MCF 10A (cell line): ENCODE results near the gene DMC1. TPM values are rescaled to one million over a fixed set of nuclear protein-coding genes. Genes with fewer than 3 reads are reported as not detected.
"Not testable (repeated sequence)": the region's sequence is repeated elsewhere in the genome, so short reads cannot be mapped to it uniquely, and the experiment has no call there.

ENCODE experiments used
- BruUV-seq: library from RNA; stranded (reverse); fragments of 400-500 nt; replicated peaks from 2 replicates; lab custom pipeline; 2021; lab: Mats Ljungman, UMichigan
- CTCF ChIA-PET: fragments of 300-600 bp; sonication (Branson Sonifier 250); formaldehyde crosslinking; extraction: SDS; loops from one replicate; lab custom pipeline; 2021; ENCODE audit warnings: antibody characterized with exemption, inconsistent platforms; lab: Yijun Ruan, JAX
- POLR2A ChIA-PET: fragments of 300-600, 350-650 bp; sonication (Branson Sonifier 250); formaldehyde crosslinking; extraction: SDS; loops from one replicate; lab custom pipeline; 2020; ENCODE audit warnings: antibody characterized with exemption, inconsistent platforms; lab: Yijun Ruan, JAX
- DNase-seq: peaks from one replicate; pipeline ENCODE4 v3.0.0-alpha.2; 2018; ENCODE audit not compliant: unreplicated experiment
- H3K27ac Mint-ChIP-seq: one replicate; pipeline ENCODE4 v1.8.0; 2022; ENCODE audit warnings: mild to moderate bottlenecking, low read depth, mixed read lengths; ENCODE audit not compliant: unreplicated experiment
- H3K27me3 Mint-ChIP-seq: one replicate; pipeline ENCODE4 v1.8.0; 2022; ENCODE audit warnings: mixed read lengths; ENCODE audit not compliant: insufficient read depth, unreplicated experiment
- H3K36me3 Mint-ChIP-seq: one replicate; pipeline ENCODE4 v1.8.0; 2022; ENCODE audit warnings: mild to moderate bottlenecking, moderate library complexity, mixed read lengths; ENCODE audit not compliant: insufficient read depth, unreplicated experiment
- H3K4me1 Mint-ChIP-seq: one replicate; pipeline ENCODE4 v1.8.0; 2022; ENCODE audit warnings: mixed read lengths; ENCODE audit not compliant: insufficient read depth, unreplicated experiment
- H3K4me3 Mint-ChIP-seq: one replicate; pipeline ENCODE4 v1.8.0; 2022; ENCODE audit warnings: mild to moderate bottlenecking, moderate library complexity, mixed read lengths; ENCODE audit not compliant: unreplicated experiment
- H3K9me3 Mint-ChIP-seq: one replicate; pipeline ENCODE4 v1.8.0; 2022; ENCODE audit warnings: mixed read lengths; ENCODE audit not compliant: unreplicated experiment
- CTCF ChIP-seq: fragments of 200-600 bp; IDR thresholded peaks from one replicate; pipeline ENCODE4 v1.8.0; 2022; ENCODE audit warnings: antibody characterized with exemption, mild to moderate bottlenecking; ENCODE audit not compliant: unreplicated experiment
- intact Hi-C: fragments of 100-400 bp; cut with micrococcal nuclease; formaldehyde crosslinking; loops from 2 replicates; pipeline ENCODE4 v1.14.1; 2022
- total RNA-seq: library from RNA; stranded (reverse); gene quantifications from 2 replicates; pipeline ENCODE4 v1.2.3, GENCODE V29; 2022

Gene DMC1
- total RNA-seq, 1 experiment from 2014 or later: 0.56 TPM

GRCh38 chr22:38601221-38601764, 31.3 kb upstream of the DMC1 start:
- POLR2A ChIA-PET: no interaction called here
- DNase-seq: no peak
- intact Hi-C loops: no loop called here
- Mint-ChIP-seq H3K9me3 (no peaks in the 10 kb centered on the region), H3K4me1 (peaks cover 6% of the 10 kb centered on the region), H3K27me3 (no peaks in the 10 kb centered on the region), H3K27ac (no peak overlapping the region), H3K4me3 (no peak overlapping the region), H3K36me3 (no peaks in the 10 kb centered on the region)
- CTCF ChIA-PET: no interaction called here
- no TSS peak for BruUV-seq
- TF ChIP-seq CTCF: no peak

GRCh38 chr22:38599466-38599865, 29.5 kb upstream of the DMC1 start:
- intact Hi-C loops: no loop called here
- no peak for DNase-seq
- no peak for TF ChIP-seq CTCF
- CTCF ChIA-PET: no interaction called here
- Mint-ChIP-seq H3K4me1 (no peaks in the 10 kb centered on the region), H3K4me3 (no peak overlapping the region), H3K36me3 (no peaks in the 10 kb centered on the region), H3K27me3 (no peaks in the 10 kb centered on the region), H3K27ac (no peak overlapping the region), H3K9me3 (no peaks in the 10 kb centered on the region)
- no TSS peak for BruUV-seq
- POLR2A ChIA-PET: no interaction called here

- H3K4me3 Mint-ChIP-seq, intact Hi-C loops, H3K27me3 Mint-ChIP-seq, H3K9me3 Mint-ChIP-seq, POLR2A ChIA-PET, H3K27ac Mint-ChIP-seq, DNase-seq, H3K4me1 Mint-ChIP-seq, H3K36me3 Mint-ChIP-seq, BruUV-seq: not testable (repeated sequence)
- CTCF ChIA-PET: interaction anchor here (1.6 kb wide), 1 partner anchor 10 kb away, joined by 6 read pairs; no protein-coding TSS in a partner anchor
These were observed 12.9 kb upstream of the DMC1 start for GRCh38 chr22:38582923-38583322.

GRCh38 chr22:38578505-38578904, 8.5 kb upstream of the DMC1 start:
- TF ChIP-seq CTCF: no peak
- Mint-ChIP-seq H3K4me1 (no peaks in the 10 kb centered on the region), H3K36me3 (no peaks in the 10 kb centered on the region), H3K27me3 (no peaks in the 10 kb centered on the region), H3K27ac (no peak overlapping the region), H3K4me3 (no peak overlapping the region), H3K9me3 (no peaks in the 10 kb centered on the region)
- ChIA-PET CTCF (no interaction called here), POLR2A (no interaction called here)
- DNase-seq: no peak
- intact Hi-C loops: loop anchor here (10.0 kb wide), 1 partner anchor 164 kb away; no protein-coding TSS in a partner anchor
- no TSS peak for BruUV-seq
